ENCODE results near the gene ZNF653. TPM values are rescaled to one million over a fixed set of nuclear protein-coding genes. Genes with fewer than 3 reads are reported as not detected.

The ZNF653 gene
- total RNA-seq, result 4.3 and 4.8 TPM in 2 replicates

GRCh38 chr19:11505504-11506100 is at the start of gene ZNF653:
ZNF653 (minus strand) TSS chr19:11505839; CDS start chr19:11505786, 53 bp downstream.

GRCh38 chr19:11538232-11539036 is 32.8 kb upstream of the ZNF653 start, which contains the start of gene CNN1:
CNN1 (plus strand) TSS chr19:11538851; CDS start chr19:11538928, 77 bp downstream.

GRCh38 chr19:11528551-11529341 is 23.1 kb upstream of the ZNF653 start, which contains the start of gene ECSIT:
ECSIT (minus strand) TSS chr19:11529134; CDS start chr19:11519170, 9,964 bp downstream.

GRCh38 chr19:11480715-11481533 is 24.7 kb downstream of the ZNF653 start, which contains the start of gene ELAVL3:
ELAVL3 (minus strand) TSS chr19:11481046; CDS start chr19:11480608, 438 bp downstream.

GRCh38 chr19:11435057-11435832 is 70.4 kb downstream of the ZNF653 start, which contains the start of the genes ODAD3 and PRKCSH:
ODAD3 (minus strand) TSS chr19:11435121; CDS start chr19:11435016, 105 bp downstream.
PRKCSH (plus strand) TSS chr19:11435635; CDS start chr19:11436118, 483 bp downstream.

Other genes starting within 250 kb of the ZNF653 start
- gene DOCK6, start 243.3 kb downstream of the ZNF653 start, total RNA-seq, result 20.2 and 45.5 TPM in 2 replicates
- gene TSPAN16, start 209.7 kb downstream of the ZNF653 start, total RNA-seq, result not detected in 2 replicates
- gene RAB3D, start 166.2 kb downstream of the ZNF653 start, total RNA-seq, result 75.5 and 131 TPM in 2 replicates
- gene TMEM205, start 159.6 kb downstream of the ZNF653 start, total RNA-seq, result 48.2 and 91.9 TPM in 2 replicates
- 4.1 and 10.9 TPM in 2 replicates for gene CCDC159, start 159.3 kb downstream of the ZNF653 start, total RNA-seq
- gene PLPPR2, start 150.4 kb downstream of the ZNF653 start, total RNA-seq, result 3.8 and 5.5 TPM in 2 replicates
- 0.57 and 0.68 TPM in 2 replicates for gene SWSAP1, start 131.2 kb downstream of the ZNF653 start, total RNA-seq
- gene EPOR, start 121.5 kb downstream of the ZNF653 start, total RNA-seq, result 0.68 and 0.71 TPM in 2 replicates
- gene RGL3, start 86.5 kb downstream of the ZNF653 start, total RNA-seq, result 0.21 TPM in 1 of 2 replicates, not detected in the other
- gene ODAD3, start 70.7 kb downstream of the ZNF653 start, total RNA-seq, result 0.07 TPM in 1 of 2 replicates, not detected in the other
- 94.0 and 217 TPM in 2 replicates for gene PRKCSH, start 70.2 kb downstream of the ZNF653 start, total RNA-seq
- not detected in 2 replicates for gene ELAVL3, start 24.8 kb downstream of the ZNF653 start, total RNA-seq
- 28.5 and 34.9 TPM in 2 replicates for gene ECSIT, start 23.3 kb upstream of the ZNF653 start, total RNA-seq
- 2.3 TPM in 1 of 2 replicates, not detected in the other for gene CNN1, start 33.0 kb upstream of the ZNF653 start, total RNA-seq
- 23.3 and 25.6 TPM in 2 replicates for gene ELOF1, start 53.4 kb upstream of the ZNF653 start, total RNA-seq
- 8.9 and 52.9 TPM in 2 replicates for gene ACP5, start 71.8 kb upstream of the ZNF653 start, total RNA-seq
- gene ZNF627, start 91.6 kb upstream of the ZNF653 start, total RNA-seq, result 20.8 and 25.8 TPM in 2 replicates
- gene ZNF823, start 233.1 kb upstream of the ZNF653 start, total RNA-seq, result 4.1 and 7.5 TPM in 2 replicates

All from nasal cavity respiratory epithelium epithelial cell of viscerocranial mucosa (primary cell).